SK-N-SH (cell line): ENCODE results near the gene ZNF688. TPM values are rescaled to one million over a fixed set of nuclear protein-coding genes. Genes with fewer than 3 reads are reported as not detected.
"Not testable (repeated sequence)": the region's sequence is repeated elsewhere in the genome, so short reads cannot be mapped to it uniquely, and the experiment has no call there.

ENCODE experiments used
- CTCF ChIA-PET: fragments of 300-600, 350-600 bp; formaldehyde crosslinking; extraction: SDS; loops from one replicate; lab custom pipeline; 2021; lab: Yijun Ruan, JAX
- POLR2A ChIA-PET: fragments of 350-600 bp; sonication (Branson Sonifier 250); formaldehyde crosslinking; extraction: SDS; loops from one replicate; lab custom pipeline; 2020; ENCODE audit warnings: antibody characterized with exemption, inconsistent platforms; lab: Yijun Ruan, JAX
- DNase-seq: peaks from one replicate; pipeline ENCODE4 v3.0.0; 2012
- H2AFZ ChIP-seq: fragments of 200-600 bp; sonication (generic); 2 replicates; pipeline ENCODE4 v1.8.1; 2016; ENCODE audit warnings: antibody characterized with exemption, mild to moderate bottlenecking, low read depth
- H3F3A ChIP-seq: fragments of 200-600 bp; sonication (generic); replicated peaks from 2 replicates; pipeline ENCODE3; 2016; ENCODE audit warnings: antibody characterized with exemption, mild to moderate bottlenecking; ENCODE audit not compliant: insufficient read depth
- H3K27ac ChIP-seq, 2 experiments: fragments of 200-500 bp in 1 of 2; fragments of 200-600 bp in 1 of 2; sonication (Bioruptor generic) in 1 of 2; sonication (generic), shearing (Covaris generic) in 1 of 2; 2 replicates each; pipeline versions ENCODE4 v1.5.1 to v1.6.1; 2014 to 2016; ENCODE audit warnings: low read depth in 2 of 2, inconsistent platforms in 1 of 2, low read length in 1 of 2, mild to moderate bottlenecking in 1 of 2, mixed read lengths in 1 of 2
- H3K27me3 ChIP-seq: fragments of 200-600 bp; sonication (generic), shearing (Covaris generic); 2 replicates; pipeline ENCODE4 v1.6.1; 2016; ENCODE audit warnings: mixed run types; ENCODE audit not compliant: insufficient read depth
- H3K36me3 ChIP-seq, 2 experiments: fragments of 200-500 bp in 1 of 2; fragments of 200-600 bp in 1 of 2; sonication (Bioruptor generic) in 1 of 2; sonication (generic) in 1 of 2; replicated peaks in 1 of 2; 2 replicates each; pipeline versions ENCODE3 to v1.5.1; 2014 to 2016; ENCODE audit warnings: low read length in 1 of 2, mild to moderate bottlenecking in 1 of 2; ENCODE audit not compliant: insufficient read depth in 2 of 2, control insufficient read depth in 1 of 2
- H3K4me1 ChIP-seq, 2 experiments: fragments of 200-500 bp in 1 of 2; fragments of 200-600 bp in 1 of 2; sonication (Bioruptor generic) in 1 of 2; sonication (generic), shearing (Covaris generic) in 1 of 2; 2 replicates each; pipeline versions ENCODE4 v1.5.1 to v1.6.1; 2014 to 2016; ENCODE audit warnings: low read depth in 1 of 2, low read length in 1 of 2, mixed run types in 1 of 2; ENCODE audit not compliant: insufficient read depth in 2 of 2, control insufficient read depth in 1 of 2
- H3K4me2 ChIP-seq: fragments of 200-600 bp; sonication (generic), shearing (Covaris generic); 2 replicates; pipeline ENCODE4 v1.6.1; 2017; ENCODE audit warnings: mixed run types
- H3K4me3 ChIP-seq, 2 experiments: fragments of 200-500 bp in 1 of 2; fragments of 200-600 bp in 1 of 2; sonication (Bioruptor generic) in 1 of 2; sonication (generic), shearing (Covaris generic) in 1 of 2; 2 replicates each; pipeline versions ENCODE4 v1.5.1 to v1.8.1; 2014 to 2016; ENCODE audit warnings: low read depth in 2 of 2, inconsistent platforms in 1 of 2, low read length in 1 of 2, mild to moderate bottlenecking in 1 of 2, mixed read lengths in 1 of 2, moderate library complexity in 1 of 2
- H3K79me2 ChIP-seq: fragments of 200-600 bp; sonication (generic); 2 replicates; pipeline ENCODE4 v1.8.1; 2017; ENCODE audit warnings: mild to moderate bottlenecking; ENCODE audit not compliant: insufficient read depth
- H3K9ac ChIP-seq: fragments of 200-600 bp; sonication (generic); 2 replicates; pipeline ENCODE4 v1.6.1; 2017; ENCODE audit warnings: mixed run types
- H3K9me2 ChIP-seq: fragments of 200-600 bp; sonication (generic); 2 replicates; pipeline ENCODE4 v1.6.1; 2017; ENCODE audit warnings: mixed run types
- H3K9me3 ChIP-seq: fragments of 200-600 bp; sonication (generic); 2 replicates; pipeline ENCODE4 v1.6.1; 2017; ENCODE audit warnings: mixed run types, mild to moderate bottlenecking, moderate library complexity
- H4K20me1 ChIP-seq: fragments of 200-600 bp; sonication (generic); 2 replicates; pipeline ENCODE4 v1.6.1; 2017; ENCODE audit warnings: mild to moderate bottlenecking, mixed run types; ENCODE audit not compliant: insufficient read depth
- FOSL2 ChIP-seq: IDR thresholded peaks from 2 replicates; pipeline ENCODE4 v1.4.0; 2012; ENCODE audit warnings: low read depth, mild to moderate bottlenecking, moderate library complexity, borderline replicate concordance
- FOXJ3 ChIP-seq: sonication (generic); formaldehyde crosslinking; IDR thresholded peaks from 2 replicates; pipeline ENCODE4 v1.5.1; 2020; ENCODE audit warnings: mild to moderate bottlenecking, missing genetic modification reagents
- JUND ChIP-seq: IDR thresholded peaks from 2 replicates; pipeline ENCODE4 v1.4.0; 2012
- RCOR1 ChIP-seq: fragments of 150-350 bp; IDR thresholded peaks from 2 replicates; pipeline ENCODE4 v1.6.1; 2017; ENCODE audit warnings: antibody characterized with exemption, low read length
- TAF1 ChIP-seq: IDR thresholded peaks from 2 replicates; pipeline ENCODE4 v1.6.1; 2012; ENCODE audit warnings: low read depth, mild to moderate bottlenecking, low read length, moderate library complexity, borderline replicate concordance
- WGBS: methylation state at CpG from one replicate; pipeline ENCODE4 v1.1.6; 2017; ENCODE audit warnings: low lambda C conversion rate; 5-methylcytosine and 5-hydroxymethylcytosine counted together
- polyA plus RNA-seq, 3 experiments: library from polyadenylated mRNA; depleted of rRNA; stranded (reverse); fragments of >200 nt; gene quantifications; 2 replicates each; pipeline ENCODE4 v1.2.3, GENCODE V29; 2012
- TF ChIP-seq, protein P1 (sequence below): fragments of 150-350 bp; IDR thresholded peaks from 2 replicates; pipeline ENCODE4 v1.6.1; 2016; ENCODE audit warnings: mild to moderate bottlenecking, low read depth, low read length

Gene ZNF688
- polyA plus RNA-seq, 1 of the 3 experiments (the other 2 are of a cell fraction) = 13.4 TPM

DNA sequence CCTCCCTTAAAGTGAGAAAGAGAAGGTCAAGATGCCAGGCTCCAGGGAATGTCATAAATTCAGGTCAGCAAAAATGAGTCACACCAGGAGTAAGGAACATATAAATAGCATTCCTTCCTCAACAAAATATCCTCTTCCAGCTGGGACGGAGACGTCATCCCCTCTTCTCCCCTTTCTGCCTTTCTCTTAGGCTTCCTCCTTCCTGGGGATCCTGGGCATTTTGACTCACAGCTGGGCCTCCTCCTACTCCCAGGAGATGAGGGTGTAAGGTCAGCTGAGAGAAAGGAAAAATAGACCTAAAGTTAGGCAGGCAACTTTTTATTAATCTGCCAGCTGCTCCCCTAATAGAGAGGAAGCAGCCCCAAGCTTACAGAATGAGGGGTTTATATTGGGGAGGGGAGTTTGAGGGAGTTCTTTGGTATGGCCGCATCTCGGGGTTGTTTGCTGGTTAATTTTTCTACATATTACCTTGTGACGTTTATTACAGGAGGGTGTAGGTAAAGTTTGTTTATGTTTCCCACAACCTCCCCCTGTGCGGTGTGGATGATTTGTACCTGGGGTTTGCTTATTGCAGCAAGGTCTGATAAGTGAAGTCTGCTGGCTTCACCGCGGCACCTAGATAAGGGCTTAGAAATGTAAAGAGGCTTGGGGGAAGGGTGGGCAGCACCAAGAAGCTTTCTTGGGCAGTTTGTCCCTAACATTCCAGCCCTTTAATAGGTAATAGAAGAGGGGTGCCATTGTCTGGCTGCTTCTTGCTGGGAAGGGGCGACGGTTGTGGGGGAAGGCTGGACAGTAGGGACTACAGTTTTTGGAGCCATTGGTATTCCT, 29.8 kb downstream of the ZNF688 start:
- Histone ChIP-seq H4K20me1 (no peaks in the 10 kb centered on the region), H3K27ac (peak overlapping the region in 1 of 2 experiments; percentile 51; a peak in 2 of 4 replicates), H3K4me1 (no peaks in the 10 kb centered on the region), H3K9ac (0 out of 2 replicates have a peak overlapping the region, but pooled peaks have one; percentile 14), H3K36me3 (no peaks in the 10 kb centered on the region), H3K4me3 (no peak overlapping the region), H3K9me3 (no peaks in the 10 kb centered on the region), H3K79me2 (no peaks in the 10 kb centered on the region; the same call in 1 of the 2 replicates), H3K4me2 (peak overlapping the region; percentile 44; the same call in 1 of the 2 replicates), H3F3A (peaks cover 2% of the 10 kb centered on the region), H3K27me3 (no peaks in the 10 kb centered on the region), H2AFZ (peak overlapping the region; percentile 63; the same call in 1 of the 2 replicates), H3K9me2 (no peaks in the 10 kb centered on the region)
- CTCF ChIA-PET = interaction anchor here (0.6 kb wide), 1 partner anchor 15 kb away, joined by 3 read pairs; no protein-coding TSS in a partner anchor
- WGBS = 80% methylated on average over 10 of the region's 10 CpGs
- no peak for TF ChIP-seq TAF1
- peak; percentile 15; the same call in 1 of the 2 replicates for TF ChIP-seq FOSL2
- no peak for TF ChIP-seq RCOR1
- TF ChIP-seq FOXJ3 (CRISPR knock-in tag) = no peak
- no peak for TF ChIP-seq JUND
- TF ChIP-seq, protein P1, sequence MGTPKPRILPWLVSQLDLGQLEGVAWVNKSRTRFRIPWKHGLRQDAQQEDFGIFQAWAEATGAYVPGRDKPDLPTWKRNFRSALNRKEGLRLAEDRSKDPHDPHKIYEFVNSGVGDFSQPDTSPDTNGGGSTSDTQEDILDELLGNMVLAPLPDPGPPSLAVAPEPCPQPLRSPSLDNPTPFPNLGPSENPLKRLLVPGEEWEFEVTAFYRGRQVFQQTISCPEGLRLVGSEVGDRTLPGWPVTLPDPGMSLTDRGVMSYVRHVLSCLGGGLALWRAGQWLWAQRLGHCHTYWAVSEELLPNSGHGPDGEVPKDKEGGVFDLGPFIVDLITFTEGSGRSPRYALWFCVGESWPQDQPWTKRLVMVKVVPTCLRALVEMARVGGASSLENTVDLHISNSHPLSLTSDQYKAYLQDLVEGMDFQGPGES = no peak
- no peak for DNase-seq
- POLR2A ChIA-PET = interaction anchor here (0.5 to 0.6 kb wide), 2 partner anchors 14 to 75 kb away, joined by 3 read pairs; no protein-coding TSS in a partner anchor

DNA sequence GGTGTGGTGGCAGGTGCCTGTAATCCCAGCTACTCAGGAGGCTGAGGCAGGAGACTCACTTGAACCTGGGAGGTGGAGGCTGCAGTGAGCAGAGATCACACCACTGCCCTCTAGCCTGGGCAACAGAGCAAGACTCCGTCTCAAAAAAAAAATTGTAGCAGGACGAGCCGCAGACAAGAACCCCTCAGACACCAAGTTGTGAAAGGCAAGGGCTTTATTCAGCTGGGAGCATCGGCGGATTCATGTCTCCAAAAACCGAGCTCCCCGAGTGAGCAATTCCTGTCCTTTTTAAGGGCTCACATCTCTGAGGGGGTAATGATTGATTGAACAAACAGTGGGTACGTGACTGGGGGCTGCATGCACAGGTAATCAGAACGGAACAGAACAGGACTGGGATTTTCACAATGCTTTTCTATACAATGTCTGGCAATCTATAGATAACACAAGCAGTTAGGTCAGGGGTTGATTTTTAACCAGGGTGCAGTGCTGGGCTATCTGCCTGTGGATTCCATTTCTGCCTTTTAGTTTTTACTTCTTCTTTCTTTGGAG, 30.5 kb downstream of the ZNF688 start:
- H3K4me1 ChIP-seq, H3K36me3 ChIP-seq, H3K9me3 ChIP-seq, CTCF ChIA-PET, H3K79me2 ChIP-seq, H3F3A ChIP-seq, H3K9me2 ChIP-seq, H3K27me3 ChIP-seq, H4K20me1 ChIP-seq, DNase-seq, H3K4me3 ChIP-seq: not testable (repeated sequence)
- H3K4me2 ChIP-seq = peak overlapping the region; percentile 44; the same call in 1 of the 2 replicates
- POLR2A ChIA-PET = interaction anchor here (0.6 kb wide), 1 partner anchor 14 kb away, joined by 3 read pairs; no protein-coding TSS in a partner anchor
- 92% methylated on average over 9 of the region's 9 CpGs for WGBS
- 0 out of 2 replicates have a peak overlapping the region, but pooled peaks have one; percentile 63 for H2AFZ ChIP-seq
- 0 out of 2 replicates have a peak overlapping the region, but pooled peaks have one; percentile 14 for H3K9ac ChIP-seq
- H3K27ac ChIP-seq = peak overlapping the region in 1 of 2 experiments; percentile 51; a peak in 2 of 4 replicates

GRCh38 chr16:30539986-30540526, 31.5 kb downstream of the ZNF688 start:
- H3K9ac ChIP-seq, DNase-seq, H3K36me3 ChIP-seq, CTCF ChIA-PET, H4K20me1 ChIP-seq, H3K4me1 ChIP-seq, H3F3A ChIP-seq, H2AFZ ChIP-seq, H3K27ac ChIP-seq, H3K4me2 ChIP-seq, H3K9me2 ChIP-seq, H3K4me3 ChIP-seq, H3K79me2 ChIP-seq, H3K9me3 ChIP-seq, H3K27me3 ChIP-seq, POLR2A ChIA-PET: not testable (repeated sequence)
- 93% methylated on average over 11 of the region's 13 CpGs for WGBS
